ENCODE results near the gene KBTBD8. TPM values are rescaled to one million over a fixed set of nuclear protein-coding genes. Genes with fewer than 3 reads are reported as not detected.

KBTBD8 gene
- total and polyA plus RNA-seq, 5 donors from 2014 or later = 2.4 to 18.2 (median 3.7) TPM

DNA sequence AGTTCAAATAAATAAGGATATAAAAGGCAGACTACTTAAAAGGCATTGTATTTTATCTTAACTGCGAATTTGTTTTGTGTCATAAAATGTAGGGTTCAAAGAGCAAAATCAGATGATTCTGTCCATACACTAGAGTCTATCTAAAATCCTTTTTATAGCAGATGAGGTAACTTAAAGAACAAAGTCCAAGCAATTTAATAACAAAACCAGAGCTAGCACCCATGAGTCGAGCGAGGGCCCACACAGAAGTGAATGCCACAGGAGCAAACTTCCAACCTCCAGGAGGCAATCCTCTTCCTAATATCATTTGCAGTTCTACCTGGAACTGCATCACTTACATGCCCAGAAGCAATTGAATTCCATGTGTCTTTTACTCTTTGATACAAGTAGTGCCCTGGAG is 35.4 kb upstream of the KBTBD8 start:
- no peaks in the 10 kb centered on the region for H3K9me3 Mint-ChIP-seq
- Histone ChIP-seq H3K9me3 (ENCODE audit: control insufficient read depth in 2 of 2, low read length in 2 of 2) (no peaks in the 10 kb centered on the region), H3K4me1 (ENCODE audit: control insufficient read depth, insufficient read depth, low read length, poor library complexity, severe bottlenecking) (no peaks in the 10 kb centered on the region), H3K36me3 (ENCODE audit: control insufficient read depth, insufficient read depth, low read length) (no peaks in the 10 kb centered on the region), H3K27ac (ENCODE audit: insufficient read depth, low read length, poor library complexity, severe bottlenecking) (no peak overlapping the region), H3K27me3 (ENCODE audit: control insufficient read depth, insufficient read depth, low read length) (peaks cover 16% of the 10 kb centered on the region), H3K4me3 (ENCODE audit: low read depth, low read length) (no peak overlapping the region)
- H3K27me3 Mint-ChIP-seq = peaks cover 16% of the 10 kb centered on the region
- no peak for ATAC-seq (ENCODE audit: low read depth in 2 of 2)
- H3K27ac Mint-ChIP-seq = no peak overlapping the region
- H3K4me1 Mint-ChIP-seq = no peaks in the 10 kb centered on the region
- H3K36me3 Mint-ChIP-seq = no peaks in the 10 kb centered on the region
- no peak for DNase-seq
- H3K4me3 Mint-ChIP-seq = no peak overlapping the region

DNA sequence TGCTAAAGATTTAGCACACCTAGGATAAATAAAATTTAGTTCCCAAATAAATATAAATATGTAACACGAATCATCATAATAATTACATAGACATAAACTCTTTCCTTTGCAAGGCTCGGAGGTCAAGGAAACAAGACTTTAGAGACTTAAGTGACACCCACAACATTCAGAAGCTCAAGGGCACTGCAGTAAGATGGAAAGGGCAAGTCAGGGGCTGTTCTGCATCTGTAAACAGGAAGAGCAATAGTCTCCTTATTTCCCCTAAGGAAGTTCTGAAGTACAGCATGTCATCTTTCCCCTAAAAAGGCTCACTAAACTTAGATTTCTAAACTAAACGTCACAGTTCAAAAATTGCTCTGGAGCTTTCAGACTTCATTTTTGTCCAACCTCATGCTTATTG is 26.9 kb upstream of the KBTBD8 start:
- H3K27me3 ChIP-seq (ENCODE audit: control insufficient read depth, insufficient read depth, low read length) = peaks cover 3% of the 10 kb centered on the region
- H3K4me1 Mint-ChIP-seq = peaks cover 0 to 15% (median 0%) of the 10 kb centered on the region in 4 donors
- no peaks in the 10 kb centered on the region for H3K9me3 Mint-ChIP-seq
- no peak overlapping the region for H3K27ac ChIP-seq (ENCODE audit: insufficient read depth, low read length, poor library complexity, severe bottlenecking)
- no peaks in the 10 kb centered on the region for H3K36me3 ChIP-seq (ENCODE audit: control insufficient read depth, insufficient read depth, low read length)
- H3K36me3 Mint-ChIP-seq = no peaks in the 10 kb centered on the region
- H3K4me3 ChIP-seq (ENCODE audit: low read depth, low read length) = peak overlapping the region; percentile 91
- DNase-seq (no peak), ATAC-seq (ENCODE audit: low read depth in 2 of 2) (no peak)
- peak overlapping the region in 2 of 3 donors; percentile 88 to 90 for H3K27ac Mint-ChIP-seq
- peak overlapping the region in 2 of 4 donors; percentile 45 to 92 for H3K4me3 Mint-ChIP-seq
- H3K9me3 ChIP-seq (ENCODE audit: control insufficient read depth in 2 of 2, low read length in 2 of 2) = no peaks in the 10 kb centered on the region
- peaks cover 11% of the 10 kb centered on the region for H3K4me1 ChIP-seq (ENCODE audit: control insufficient read depth, insufficient read depth, low read length, poor library complexity, severe bottlenecking)
- peaks cover 12% of the 10 kb centered on the region for H3K27me3 Mint-ChIP-seq

DNA sequence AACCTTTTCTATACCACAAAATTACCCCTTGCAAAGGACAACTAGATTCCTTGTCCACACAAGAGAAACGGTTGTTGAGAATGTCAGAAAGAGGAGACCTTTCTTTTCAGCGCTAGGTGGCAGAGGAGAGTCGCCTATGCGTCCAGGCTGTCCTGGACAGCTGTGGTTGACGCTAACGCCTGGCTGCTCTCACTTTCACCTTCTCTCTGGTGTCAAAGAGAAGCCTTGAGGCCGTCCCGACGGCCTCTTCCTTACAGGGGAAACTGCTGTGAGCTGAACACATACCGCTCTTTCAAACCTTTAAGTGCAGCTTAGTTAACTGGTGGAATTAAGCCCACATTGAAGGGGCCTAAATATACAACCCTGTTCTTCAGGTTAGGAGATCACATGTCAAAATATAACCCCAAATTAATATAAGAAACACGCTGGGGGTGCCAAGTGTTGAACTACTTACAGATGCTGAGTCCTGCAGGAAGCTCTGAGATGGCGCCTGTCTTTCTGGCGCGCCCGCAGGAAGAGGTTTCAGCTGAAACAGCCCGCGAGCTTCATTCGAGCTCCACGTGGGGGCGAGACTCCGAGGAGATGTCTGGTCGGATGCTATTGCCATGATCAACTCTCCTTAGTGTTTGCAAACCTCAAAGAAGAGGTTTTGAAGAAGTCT is 26.1 kb upstream of the KBTBD8 start:
- H3K4me3 Mint-ChIP-seq = peak overlapping the region; percentile 45 to 92 (median 87)
- ATAC-seq (ENCODE audit: low read depth in 2 of 2) (peak; percentile 81 to 84), DNase-seq (peak; percentile 39 to 70 (median 49))
- H3K27ac ChIP-seq (ENCODE audit: insufficient read depth, low read length, poor library complexity, severe bottlenecking) = no peak overlapping the region
- peak overlapping the region in 2 of 3 donors; percentile 88 to 90 for H3K27ac Mint-ChIP-seq
- H3K9me3 Mint-ChIP-seq = no peaks in the 10 kb centered on the region
- no peaks in the 10 kb centered on the region for H3K9me3 ChIP-seq (ENCODE audit: control insufficient read depth in 2 of 2, low read length in 2 of 2)
- peaks cover 0 to 15% (median 0%) of the 10 kb centered on the region in 4 donors for H3K4me1 Mint-ChIP-seq
- H3K27me3 ChIP-seq (ENCODE audit: control insufficient read depth, insufficient read depth, low read length) = peaks cover 3% of the 10 kb centered on the region
- peaks cover 12% of the 10 kb centered on the region for H3K27me3 Mint-ChIP-seq
- no peaks in the 10 kb centered on the region for H3K36me3 ChIP-seq (ENCODE audit: control insufficient read depth, insufficient read depth, low read length)
- peaks cover 11% of the 10 kb centered on the region for H3K4me1 ChIP-seq (ENCODE audit: control insufficient read depth, insufficient read depth, low read length, poor library complexity, severe bottlenecking)
- H3K36me3 Mint-ChIP-seq = no peaks in the 10 kb centered on the region
- peak overlapping the region; percentile 91 for H3K4me3 ChIP-seq (ENCODE audit: low read depth, low read length)

DNA sequence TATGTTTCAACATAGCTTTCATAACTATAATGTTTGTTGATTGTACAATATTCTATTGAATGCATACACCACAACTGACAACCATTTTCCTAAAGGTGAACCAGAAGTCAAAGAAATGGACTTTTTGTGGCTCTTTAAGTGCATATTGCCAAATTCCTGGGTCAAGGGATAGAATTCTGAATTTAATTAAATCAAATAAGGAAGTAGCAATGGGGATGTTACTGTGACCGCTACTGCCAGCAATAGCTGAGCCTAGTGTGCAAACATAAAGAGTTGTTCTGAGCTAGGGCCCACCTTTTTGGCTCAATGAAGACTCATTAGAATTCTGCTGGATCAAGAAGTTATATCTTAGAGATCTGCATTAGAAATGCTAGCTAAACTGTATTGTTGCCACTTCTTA is 17.3 kb upstream of the KBTBD8 start:
- DNase-seq (no peak), ATAC-seq (ENCODE audit: low read depth in 2 of 2) (no peak)
- H3K9me3 Mint-ChIP-seq = no peaks in the 10 kb centered on the region
- no peaks in the 10 kb centered on the region for H3K4me1 Mint-ChIP-seq
- no peaks in the 10 kb centered on the region for H3K36me3 ChIP-seq (ENCODE audit: control insufficient read depth, insufficient read depth, low read length)
- H3K27ac ChIP-seq (ENCODE audit: insufficient read depth, low read length, poor library complexity, severe bottlenecking) = no peak overlapping the region
- H3K27ac Mint-ChIP-seq = no peak overlapping the region
- no peaks in the 10 kb centered on the region for H3K36me3 Mint-ChIP-seq
- H3K9me3 ChIP-seq (ENCODE audit: control insufficient read depth in 2 of 2, low read length in 2 of 2) = no peaks in the 10 kb centered on the region
- H3K4me3 Mint-ChIP-seq = no peak overlapping the region
- no peaks in the 10 kb centered on the region for H3K4me1 ChIP-seq (ENCODE audit: control insufficient read depth, insufficient read depth, low read length, poor library complexity, severe bottlenecking)
- H3K27me3 Mint-ChIP-seq = peaks cover 24% of the 10 kb centered on the region
- peaks cover 10% of the 10 kb centered on the region for H3K27me3 ChIP-seq (ENCODE audit: control insufficient read depth, insufficient read depth, low read length)
- no peak overlapping the region for H3K4me3 ChIP-seq (ENCODE audit: low read depth, low read length)

DNA sequence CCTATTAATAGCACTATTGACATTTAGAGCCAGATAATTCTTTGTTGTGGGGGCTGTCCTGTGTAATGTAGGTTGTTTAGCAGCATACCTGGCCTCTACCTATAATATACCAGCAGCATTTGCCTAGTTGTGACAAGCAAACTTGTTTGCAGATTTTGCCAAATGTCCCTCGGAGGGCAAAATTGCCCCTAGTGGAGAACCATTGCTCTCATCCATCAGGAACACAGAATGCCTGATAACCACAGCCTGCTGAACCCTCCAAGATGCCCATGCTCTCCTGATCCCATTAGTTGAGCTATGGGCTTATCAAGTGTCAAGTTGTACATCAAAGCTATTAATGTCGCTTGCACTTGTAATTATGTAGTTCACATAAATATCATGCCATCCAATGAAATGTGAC is 15.0 kb upstream of the KBTBD8 start:
- no peaks in the 10 kb centered on the region for H3K36me3 Mint-ChIP-seq
- peaks cover 20% of the 10 kb centered on the region for H3K27me3 Mint-ChIP-seq
- Histone ChIP-seq H3K27me3 (ENCODE audit: control insufficient read depth, insufficient read depth, low read length) (peaks cover 10% of the 10 kb centered on the region), H3K36me3 (ENCODE audit: control insufficient read depth, insufficient read depth, low read length) (no peaks in the 10 kb centered on the region), H3K4me3 (ENCODE audit: low read depth, low read length) (no peak overlapping the region), H3K27ac (ENCODE audit: insufficient read depth, low read length, poor library complexity, severe bottlenecking) (no peak overlapping the region), H3K4me1 (ENCODE audit: control insufficient read depth, insufficient read depth, low read length, poor library complexity, severe bottlenecking) (no peaks in the 10 kb centered on the region), H3K9me3 (ENCODE audit: control insufficient read depth in 2 of 2, low read length in 2 of 2) (no peaks in the 10 kb centered on the region)
- ATAC-seq (ENCODE audit: low read depth in 2 of 2) (no peak), DNase-seq (no peak)
- no peak overlapping the region for H3K27ac Mint-ChIP-seq
- H3K9me3 Mint-ChIP-seq = no peaks in the 10 kb centered on the region
- no peak overlapping the region for H3K4me3 Mint-ChIP-seq
- H3K4me1 Mint-ChIP-seq = no peaks in the 10 kb centered on the region

DNA sequence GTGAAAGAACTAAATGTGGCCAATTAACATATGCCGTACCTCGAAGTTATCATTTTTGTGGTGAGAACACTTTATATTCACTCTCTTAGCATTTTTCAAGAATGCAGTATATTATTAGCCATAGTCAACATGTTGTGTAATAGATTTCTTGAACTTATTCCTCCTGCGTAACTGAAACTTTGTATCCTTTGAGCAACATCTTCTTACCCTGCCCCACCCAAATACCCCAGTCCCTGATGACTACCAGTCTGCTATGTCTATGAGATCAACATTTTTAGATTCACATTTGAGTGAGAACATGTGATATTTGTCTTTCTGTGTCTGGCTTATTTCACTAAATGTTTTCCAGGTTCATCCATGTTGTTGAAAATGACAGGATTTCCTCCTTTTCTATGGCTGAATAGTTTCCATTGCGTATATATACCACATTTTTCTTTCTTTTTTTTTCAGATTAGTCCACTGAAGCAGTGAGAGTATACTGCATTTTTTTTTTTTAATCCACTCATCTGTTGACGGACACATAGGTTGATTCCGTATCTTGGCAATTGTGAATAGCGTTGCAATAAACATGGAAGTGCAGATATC is 12.7 kb upstream of the KBTBD8 start:
- no peak for DNase-seq
- H3K4me3 ChIP-seq (ENCODE audit: low read depth, low read length) = no peak overlapping the region
- Mint-ChIP-seq H3K27ac (peak overlapping the region in 1 of 3 donors; percentile 48), H3K36me3 (no peaks in the 10 kb centered on the region), H3K4me3 (no peak overlapping the region), H3K27me3 (peaks cover 22% of the 10 kb centered on the region), H3K9me3 (no peaks in the 10 kb centered on the region), H3K4me1 (no peaks in the 10 kb centered on the region)
- no peaks in the 10 kb centered on the region for H3K9me3 ChIP-seq (ENCODE audit: control insufficient read depth in 2 of 2, low read length in 2 of 2)
- no peaks in the 10 kb centered on the region for H3K4me1 ChIP-seq (ENCODE audit: control insufficient read depth, insufficient read depth, low read length, poor library complexity, severe bottlenecking)
- ATAC-seq (ENCODE audit: low read depth in 2 of 2) = no peak
- H3K36me3 ChIP-seq (ENCODE audit: control insufficient read depth, insufficient read depth, low read length) = no peaks in the 10 kb centered on the region
- H3K27me3 ChIP-seq (ENCODE audit: control insufficient read depth, insufficient read depth, low read length) = peaks cover 10% of the 10 kb centered on the region
- H3K27ac ChIP-seq (ENCODE audit: insufficient read depth, low read length, poor library complexity, severe bottlenecking) = no peak overlapping the region

DNA sequence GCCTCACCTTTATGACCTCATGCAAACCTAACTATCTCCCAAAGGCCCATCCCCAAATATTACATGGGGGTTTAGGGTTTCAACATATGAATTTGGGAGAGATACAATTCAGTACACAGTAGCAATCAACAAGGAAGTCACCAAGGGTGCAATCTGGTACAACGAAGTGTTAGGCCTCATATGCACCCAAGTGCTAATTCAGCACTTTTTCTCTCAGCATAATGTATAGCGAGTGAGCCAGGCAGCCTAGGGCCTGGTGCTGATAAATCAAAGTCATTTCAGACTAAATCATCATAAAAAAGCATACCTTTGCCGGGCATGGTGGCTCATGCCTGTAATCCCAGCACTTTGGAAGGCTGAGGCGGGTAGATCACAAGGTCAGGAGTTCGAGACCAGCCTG is 11.7 kb upstream of the KBTBD8 start:
- no peaks in the 10 kb centered on the region for H3K4me1 ChIP-seq (ENCODE audit: control insufficient read depth, insufficient read depth, low read length, poor library complexity, severe bottlenecking)
- no peaks in the 10 kb centered on the region for H3K36me3 ChIP-seq (ENCODE audit: control insufficient read depth, insufficient read depth, low read length)
- Mint-ChIP-seq H3K4me3 (no peak overlapping the region), H3K9me3 (no peaks in the 10 kb centered on the region), H3K27me3 (peaks cover 24% of the 10 kb centered on the region), H3K36me3 (no peaks in the 10 kb centered on the region), H3K4me1 (no peaks in the 10 kb centered on the region), H3K27ac (no peak overlapping the region)
- H3K27ac ChIP-seq (ENCODE audit: insufficient read depth, low read length, poor library complexity, severe bottlenecking) = no peak overlapping the region
- no peak for DNase-seq
- H3K9me3 ChIP-seq (ENCODE audit: control insufficient read depth in 2 of 2, low read length in 2 of 2) = no peaks in the 10 kb centered on the region
- no peak overlapping the region for H3K4me3 ChIP-seq (ENCODE audit: low read depth, low read length)
- peaks cover 5% of the 10 kb centered on the region for H3K27me3 ChIP-seq (ENCODE audit: control insufficient read depth, insufficient read depth, low read length)
- ATAC-seq (ENCODE audit: low read depth in 2 of 2) = no peak

DNA sequence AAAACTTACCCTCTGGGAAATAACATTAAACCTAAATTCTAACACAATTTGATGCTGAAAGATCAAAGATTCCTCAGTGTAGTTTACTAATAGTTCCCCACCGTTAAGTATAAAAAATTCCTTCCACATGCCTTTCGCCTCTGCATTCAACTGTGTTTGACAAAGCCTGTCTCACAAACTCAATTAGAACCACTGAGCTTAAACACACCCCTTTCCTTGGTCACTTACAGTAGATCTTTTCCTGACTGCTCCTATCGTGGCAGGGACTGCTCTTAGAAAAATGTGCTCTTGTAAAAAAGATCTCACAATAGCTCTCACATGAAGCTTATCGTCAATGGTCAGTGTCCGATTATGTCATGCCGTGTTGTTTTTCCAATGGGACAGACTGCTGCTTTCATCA is 8.9 kb upstream of the KBTBD8 start:
- no peak overlapping the region for H3K27ac ChIP-seq (ENCODE audit: insufficient read depth, low read length, poor library complexity, severe bottlenecking)
- no peaks in the 10 kb centered on the region for H3K36me3 ChIP-seq (ENCODE audit: control insufficient read depth, insufficient read depth, low read length)
- Mint-ChIP-seq H3K36me3 (no peaks in the 10 kb centered on the region), H3K27ac (no peak overlapping the region), H3K4me3 (no peak overlapping the region), H3K9me3 (peaks cover 0 to 3% (median 0%) of the 10 kb centered on the region in 7 donors), H3K27me3 (peaks cover 36% of the 10 kb centered on the region), H3K4me1 (no peaks in the 10 kb centered on the region)
- no peak for ATAC-seq (ENCODE audit: low read depth in 2 of 2)
- no peak overlapping the region for H3K4me3 ChIP-seq (ENCODE audit: low read depth, low read length)
- H3K4me1 ChIP-seq (ENCODE audit: control insufficient read depth, insufficient read depth, low read length, poor library complexity, severe bottlenecking) = no peaks in the 10 kb centered on the region
- H3K27me3 ChIP-seq (ENCODE audit: control insufficient read depth, insufficient read depth, low read length) = peaks cover 18% of the 10 kb centered on the region
- no peak for DNase-seq
- no peaks in the 10 kb centered on the region for H3K9me3 ChIP-seq (ENCODE audit: control insufficient read depth in 2 of 2, low read length in 2 of 2)

Data from CD4-positive, CD25-positive, alpha-beta regulatory T cell (primary cell).